Measurements from ENCODE around the gene HOXA4.
A peak's percentile ranks its signal among the peaks of the same experiment; 100 is the strongest.

The HOXA4 gene

GRCh38 chr7:27165996-27166530 lies 35.5 kb upstream of the HOXA4 start:
- H3K4me3 Mint-ChIP-seq, result peak overlapping the region; percentile 97
- no peak for TF ChIP-seq CTCF (IDR thresholded peaks at IDR 0.05)
- H3K9me3 Mint-ChIP-seq, result no peaks in the 10 kb centered on the region
- H3K4me1 Mint-ChIP-seq, result peaks cover 28% of the 10 kb centered on the region
- peak; percentile 60 for DNase-seq
- peaks cover 13% of the 10 kb centered on the region for H3K27me3 Mint-ChIP-seq (ENCODE audit: low read depth, poor library complexity)
- H3K27ac Mint-ChIP-seq, result peak overlapping the region; percentile 99
- H3K36me3 Mint-ChIP-seq (ENCODE audit: low read depth), result peaks cover 72% of the 10 kb centered on the region

GRCh38 chr7:27165089-27165995 lies 34.8 kb upstream of the HOXA4 start, which contains the start of gene HOXA9:
TSS of gene HOXA9 (minus strand) at chr7:27165537. CDS start at chr7:27165457, 80 bp downstream.
- Mint-ChIP-seq H3K4me3 (peak within 1 kb of the TSS; percentile 97), H3K4me1 (peaks cover 21% of the 10 kb centered on the region), H3K9me3 (no peaks in the 10 kb centered on the region), H3K27ac (peak within 1 kb of the TSS; percentile 99), H3K27me3 (ENCODE audit: low read depth, poor library complexity) (peaks cover 12% of the 10 kb centered on the region), H3K36me3 (ENCODE audit: low read depth) (peaks cover 64% of the 10 kb centered on the region)
- DNase-seq, result peak; percentile 73
- TF ChIP-seq CTCF (IDR thresholded peaks at IDR 0.05), result no peak

- H3K27me3 Mint-ChIP-seq (ENCODE audit: low read depth, poor library complexity), result peaks cover 9% of the 10 kb centered on the region
Observed at GRCh38 chr7:27164367-27165088, 34.0 kb upstream of the HOXA4 start.

GRCh38 chr7:27164045-27164366 lies 33.4 kb upstream of the HOXA4 start:
- Mint-ChIP-seq H3K9me3 (no peaks in the 10 kb centered on the region), H3K27ac (peak overlapping the region; percentile 99), H3K4me1 (peaks cover 29% of the 10 kb centered on the region), H3K27me3 (ENCODE audit: low read depth, poor library complexity) (peaks cover 9% of the 10 kb centered on the region), H3K4me3 (peak overlapping the region; percentile 97), H3K36me3 (ENCODE audit: low read depth) (peaks cover 59% of the 10 kb centered on the region)
- no peak for TF ChIP-seq CTCF (IDR thresholded peaks at IDR 0.05)
- no peak for DNase-seq

More at GRCh38 chr7:27164367-27165088, 34.0 kb upstream of the HOXA4 start:
- Mint-ChIP-seq H3K4me3 (peak overlapping the region; percentile 97), H3K9me3 (no peaks in the 10 kb centered on the region), H3K27ac (peak overlapping the region; percentile 99), H3K4me1 (peaks cover 24% of the 10 kb centered on the region), H3K36me3 (ENCODE audit: low read depth) (peaks cover 60% of the 10 kb centered on the region)
- DNase-seq, result peak; percentile 62
- TF ChIP-seq CTCF (IDR thresholded peaks at IDR 0.05), result no peak

- peaks cover 33% of the 10 kb centered on the region for H3K4me1 Mint-ChIP-seq
- H3K27ac Mint-ChIP-seq, result peak overlapping the region; percentile 99
- peaks cover 54% of the 10 kb centered on the region for H3K36me3 Mint-ChIP-seq (ENCODE audit: low read depth)
- peaks cover 5% of the 10 kb centered on the region for H3K27me3 Mint-ChIP-seq (ENCODE audit: low read depth, poor library complexity)
- H3K4me3 Mint-ChIP-seq, result peak overlapping the region; percentile 97
- H3K9me3 Mint-ChIP-seq, result no peaks in the 10 kb centered on the region
- peak; percentile 4 for DNase-seq
- TF ChIP-seq CTCF (IDR thresholded peaks at IDR 0.05), result no peak
Observed at GRCh38 chr7:27163288-27164044, 32.9 kb upstream of the HOXA4 start.
